ENCODE measurements around the gene TP53.

Gene TP53

DNA sequence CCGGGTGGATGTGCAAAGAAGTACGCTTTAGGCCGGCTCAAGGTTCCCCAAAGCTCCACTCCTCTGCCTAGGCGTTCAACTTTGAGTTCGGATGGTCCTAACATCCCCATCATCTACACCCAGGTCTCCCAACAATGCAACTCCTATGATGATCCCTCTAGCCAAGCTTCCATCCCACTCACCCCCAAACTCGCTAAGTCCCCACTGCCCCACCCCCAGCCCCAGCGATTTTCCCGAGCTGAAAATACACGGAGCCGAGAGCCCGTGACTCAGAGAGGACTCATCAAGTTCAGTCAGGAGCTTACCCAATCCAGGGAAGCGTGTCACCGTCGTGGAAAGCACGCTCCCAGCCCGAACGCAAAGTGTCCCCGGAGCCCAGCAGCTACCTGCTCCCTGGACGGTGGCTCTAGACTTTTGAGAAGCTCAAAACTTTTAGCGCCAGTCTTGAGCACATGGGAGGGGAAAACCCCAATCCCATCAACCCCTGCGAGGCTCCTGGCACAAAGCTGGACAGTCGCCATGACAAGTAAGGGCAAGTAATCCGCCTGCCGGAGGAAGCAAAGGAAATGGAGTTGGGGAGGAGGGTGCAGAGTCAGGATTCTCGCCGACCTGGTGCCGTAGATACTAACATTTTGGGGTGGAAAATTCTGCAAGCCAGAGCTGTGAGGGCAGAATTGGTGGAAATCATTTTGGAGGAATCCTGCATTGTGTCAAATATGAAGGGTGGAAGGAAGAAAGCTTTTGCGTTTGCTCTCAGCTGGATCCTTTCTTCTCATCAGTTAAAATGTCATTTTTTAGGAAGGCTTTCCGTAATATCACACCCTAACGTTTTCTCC, at the start of gene TP53:
TSS of gene TP53 (minus strand) at position 419 of the 836 bp plus-strand sequence. CDS start 10,896 bp downstream, outside the sequence.
- H3K4me3 ChIP-seq (ENCODE audit: low read depth, low read length): peak within 1 kb of the TSS; percentile 99
- no peaks in the 10 kb centered on the region for H3K36me3 ChIP-seq (ENCODE audit: control insufficient read depth, insufficient read depth, low read length)
- peaks cover 10% of the 10 kb centered on the region for H3K4me1 ChIP-seq (ENCODE audit: control insufficient read depth, insufficient read depth, low read length)
- no peaks in the 10 kb centered on the region for H3K27me3 ChIP-seq (ENCODE audit: control insufficient read depth, insufficient read depth, low read length)
- H3K9ac ChIP-seq (ENCODE audit: low read depth, low read length): peak within 1 kb of the TSS; percentile 95
- no peaks in the 10 kb centered on the region for H3K9me3 ChIP-seq (ENCODE audit: control insufficient read depth, insufficient read depth, low read length)

DNA sequence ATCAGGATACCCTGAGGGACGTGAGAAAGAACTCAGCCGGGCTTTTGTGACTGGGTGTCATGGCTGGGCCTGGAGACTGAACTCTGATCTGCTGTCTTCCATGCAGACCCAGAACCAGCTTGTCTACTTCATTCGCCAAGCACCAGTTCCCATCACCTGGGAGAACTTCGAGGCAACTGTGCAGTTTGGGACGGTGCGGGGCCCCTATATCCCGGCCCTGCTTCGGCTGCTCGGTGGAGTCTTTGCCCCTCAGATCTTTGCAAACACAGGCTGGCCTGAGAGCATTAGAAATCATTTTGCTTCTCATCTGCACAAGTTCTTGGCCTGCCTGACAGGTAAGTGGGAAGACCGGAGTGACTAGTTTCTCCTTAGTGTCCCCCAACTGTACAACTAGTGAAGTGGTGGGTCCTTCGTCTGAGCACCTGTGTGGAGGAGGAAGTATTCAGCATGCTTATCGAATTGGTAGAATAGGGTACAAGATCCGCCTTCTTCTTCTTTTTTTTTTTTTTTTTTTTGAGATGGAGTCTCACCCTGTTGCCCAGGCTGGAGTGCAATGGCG, 45.8 kb upstream of the TP53 start:
- Histone ChIP-seq H3K4me1 (ENCODE audit: control insufficient read depth, insufficient read depth, low read length) (no peaks in the 10 kb centered on the region), H3K4me3 (ENCODE audit: low read depth, low read length) (no peak overlapping the region), H3K27me3 (ENCODE audit: control insufficient read depth, insufficient read depth, low read length) (peaks cover 7% of the 10 kb centered on the region), H3K9ac (ENCODE audit: low read depth, low read length) (no peak overlapping the region), H3K36me3 (ENCODE audit: control insufficient read depth, insufficient read depth, low read length) (no peaks in the 10 kb centered on the region), H3K9me3 (ENCODE audit: control insufficient read depth, insufficient read depth, low read length) (no peaks in the 10 kb centered on the region)

- Histone ChIP-seq H3K4me3 (ENCODE audit: low read depth, low read length) (no peak overlapping the region), H3K9me3 (ENCODE audit: control insufficient read depth, insufficient read depth, low read length) (no peaks in the 10 kb centered on the region), H3K4me1 (ENCODE audit: control insufficient read depth, insufficient read depth, low read length) (no peaks in the 10 kb centered on the region), H3K36me3 (ENCODE audit: control insufficient read depth, insufficient read depth, low read length) (no peaks in the 10 kb centered on the region), H3K27me3 (ENCODE audit: control insufficient read depth, insufficient read depth, low read length) (no peaks in the 10 kb centered on the region), H3K9ac (ENCODE audit: low read depth, low read length) (no peak overlapping the region)
Observed at GRCh38 chr17:7729816-7730215, 42.5 kb upstream of the TP53 start.

- Histone ChIP-seq H3K4me1 (ENCODE audit: control insufficient read depth, insufficient read depth, low read length) (no peaks in the 10 kb centered on the region), H3K27me3 (ENCODE audit: control insufficient read depth, insufficient read depth, low read length) (no peaks in the 10 kb centered on the region), H3K9me3 (ENCODE audit: control insufficient read depth, insufficient read depth, low read length) (no peaks in the 10 kb centered on the region), H3K4me3 (ENCODE audit: low read depth, low read length) (no peak overlapping the region), H3K36me3 (ENCODE audit: control insufficient read depth, insufficient read depth, low read length) (no peaks in the 10 kb centered on the region), H3K9ac (ENCODE audit: low read depth, low read length) (no peak overlapping the region)
Observed at GRCh38 chr17:7727886-7728285, 40.6 kb upstream of the TP53 start.

DNA sequence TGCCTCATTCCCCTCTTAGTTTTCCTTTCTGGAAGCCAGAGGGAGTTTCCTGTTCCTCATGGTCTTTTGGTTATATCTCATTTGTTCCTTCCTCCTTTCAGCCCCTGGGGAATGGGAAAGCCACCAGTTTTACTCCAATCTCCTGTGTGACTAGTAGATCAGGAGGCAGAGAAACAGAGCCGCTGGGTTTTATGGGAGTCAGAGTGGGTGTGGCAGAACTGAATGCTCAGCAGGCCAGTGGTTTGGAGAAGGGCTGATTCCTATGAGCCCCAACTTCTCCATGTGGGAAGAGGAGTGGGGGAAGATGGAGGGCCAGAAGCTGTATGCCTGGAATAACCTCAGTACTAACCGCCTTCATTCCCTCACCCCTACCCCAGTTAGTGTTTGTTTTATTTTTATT, 34.3 kb upstream of the TP53 start:
- peaks cover 7% of the 10 kb centered on the region for H3K4me1 ChIP-seq (ENCODE audit: control insufficient read depth, insufficient read depth, low read length)
- no peaks in the 10 kb centered on the region for H3K9me3 ChIP-seq (ENCODE audit: control insufficient read depth, insufficient read depth, low read length)
- H3K36me3 ChIP-seq (ENCODE audit: control insufficient read depth, insufficient read depth, low read length): no peaks in the 10 kb centered on the region
- no peak overlapping the region for H3K9ac ChIP-seq (ENCODE audit: low read depth, low read length)
- H3K27me3 ChIP-seq (ENCODE audit: control insufficient read depth, insufficient read depth, low read length): peaks cover 24% of the 10 kb centered on the region
- no peak overlapping the region for H3K4me3 ChIP-seq (ENCODE audit: low read depth, low read length)

DNA sequence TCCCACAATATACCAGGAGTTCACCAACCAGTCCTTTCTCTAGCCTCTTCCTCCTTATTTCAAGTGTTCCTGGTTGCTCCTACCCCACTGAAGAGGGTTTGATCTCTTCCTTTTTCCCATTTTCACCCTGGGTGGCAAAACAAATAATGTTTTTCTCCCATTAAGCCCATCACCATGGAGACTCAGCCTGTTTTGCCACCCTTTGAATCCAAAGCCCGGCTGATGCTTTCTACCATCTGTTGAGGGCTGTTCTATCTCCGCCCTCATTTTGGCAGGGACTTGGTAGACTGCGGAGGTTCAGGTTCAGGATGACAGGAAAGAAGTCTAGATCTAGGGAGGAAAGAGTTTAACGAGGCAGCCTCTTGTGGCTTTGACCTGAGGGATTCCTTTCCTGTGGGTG, 32.8 kb upstream of the TP53 start:
- H3K36me3 ChIP-seq (ENCODE audit: control insufficient read depth, insufficient read depth, low read length): no peaks in the 10 kb centered on the region
- no peak overlapping the region for H3K4me3 ChIP-seq (ENCODE audit: low read depth, low read length)
- peaks cover 7% of the 10 kb centered on the region for H3K4me1 ChIP-seq (ENCODE audit: control insufficient read depth, insufficient read depth, low read length)
- H3K9ac ChIP-seq (ENCODE audit: low read depth, low read length): no peak overlapping the region
- H3K27me3 ChIP-seq (ENCODE audit: control insufficient read depth, insufficient read depth, low read length): peaks cover 24% of the 10 kb centered on the region
- H3K9me3 ChIP-seq (ENCODE audit: control insufficient read depth, insufficient read depth, low read length): no peaks in the 10 kb centered on the region

GRCh38 chr17:7719661-7720060, 32.4 kb upstream of the TP53 start:
- H3K36me3 ChIP-seq (ENCODE audit: control insufficient read depth, insufficient read depth, low read length): no peaks in the 10 kb centered on the region
- peaks cover 7% of the 10 kb centered on the region for H3K4me1 ChIP-seq (ENCODE audit: control insufficient read depth, insufficient read depth, low read length)
- H3K9ac ChIP-seq (ENCODE audit: low read depth, low read length): no peak overlapping the region
- peaks cover 24% of the 10 kb centered on the region for H3K27me3 ChIP-seq (ENCODE audit: control insufficient read depth, insufficient read depth, low read length)
- H3K9me3 ChIP-seq (ENCODE audit: control insufficient read depth, insufficient read depth, low read length): no peaks in the 10 kb centered on the region
- no peak overlapping the region for H3K4me3 ChIP-seq (ENCODE audit: low read depth, low read length)

GRCh38 chr17:7717756-7718350, 30.6 kb upstream of the TP53 start:
- no peaks in the 10 kb centered on the region for H3K9me3 ChIP-seq (ENCODE audit: control insufficient read depth, insufficient read depth, low read length)
- peaks cover 27% of the 10 kb centered on the region for H3K27me3 ChIP-seq (ENCODE audit: control insufficient read depth, insufficient read depth, low read length)
- H3K36me3 ChIP-seq (ENCODE audit: control insufficient read depth, insufficient read depth, low read length): no peaks in the 10 kb centered on the region
- H3K4me1 ChIP-seq (ENCODE audit: control insufficient read depth, insufficient read depth, low read length): peaks cover 7% of the 10 kb centered on the region
- no peak overlapping the region for H3K9ac ChIP-seq (ENCODE audit: low read depth, low read length)
- H3K4me3 ChIP-seq (ENCODE audit: low read depth, low read length): peak overlapping the region; percentile 68

DNA sequence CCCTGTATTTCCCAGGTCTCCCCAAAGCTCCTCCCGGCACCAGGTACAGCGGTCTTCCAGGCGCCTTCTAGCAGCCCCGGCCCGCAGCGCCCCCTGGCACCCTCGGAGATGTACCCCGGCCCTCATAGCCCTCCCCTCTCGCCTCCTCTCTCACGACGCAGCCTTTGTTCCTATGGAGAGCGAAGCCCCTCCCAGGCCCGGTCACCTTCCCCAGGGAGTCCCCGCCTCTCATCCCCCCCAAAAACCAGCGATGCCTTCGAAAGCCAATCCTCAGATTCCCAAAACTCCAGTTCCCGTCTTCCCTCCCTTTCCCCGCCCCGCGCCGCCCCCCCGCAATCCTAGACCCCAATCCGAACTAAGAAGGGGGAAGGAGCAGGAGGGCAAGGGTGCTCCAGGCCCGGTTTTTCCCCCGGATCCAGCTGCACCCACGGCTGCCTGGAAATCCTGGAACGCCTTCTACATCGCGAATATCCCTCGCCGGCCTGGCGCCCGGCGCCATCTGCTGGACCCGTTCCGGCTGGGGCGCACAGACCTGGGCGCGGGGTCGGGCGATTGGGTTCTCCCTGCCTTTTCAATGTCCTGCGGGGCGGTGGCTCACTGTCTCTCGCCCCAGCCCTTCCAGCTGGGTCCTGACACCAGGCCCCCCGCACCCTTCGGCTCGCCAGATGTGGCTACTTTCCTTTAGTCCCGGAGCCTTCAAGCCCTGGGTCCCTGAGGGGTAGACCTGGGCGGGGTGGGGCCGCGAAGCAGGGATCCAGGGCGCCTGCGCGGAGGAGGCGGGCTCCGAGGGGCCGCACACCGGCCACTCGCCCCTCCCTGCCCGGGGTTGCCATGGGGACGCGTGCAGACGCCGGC, 29.8 kb upstream of the TP53 start, which contains the start of gene DNAH2:
TSS of gene DNAH2 (plus strand) at position 844 of the 855 bp plus-strand sequence. CDS start 1,991 bp downstream, outside the sequence.
- Histone ChIP-seq H3K36me3 (ENCODE audit: control insufficient read depth, insufficient read depth, low read length) (no peaks in the 10 kb centered on the region), H3K27me3 (ENCODE audit: control insufficient read depth, insufficient read depth, low read length) (peaks cover 32% of the 10 kb centered on the region), H3K4me3 (ENCODE audit: low read depth, low read length) (peak within 1 kb of the TSS; percentile 68), H3K4me1 (ENCODE audit: control insufficient read depth, insufficient read depth, low read length) (peaks cover 11% of the 10 kb centered on the region), H3K9ac (ENCODE audit: low read depth, low read length) (peak within 1 kb of the TSS; percentile 73), H3K9me3 (ENCODE audit: control insufficient read depth, insufficient read depth, low read length) (no peaks in the 10 kb centered on the region)

- peak overlapping the region; percentile 68 for H3K4me3 ChIP-seq (ENCODE audit: low read depth, low read length)
- H3K9ac ChIP-seq (ENCODE audit: low read depth, low read length): no peak overlapping the region
Observed at GRCh38 chr17:7715936-7716886, 28.9 kb upstream of the TP53 start.

More at GRCh38 chr17:7715936-7716886, 28.9 kb upstream of the TP53 start:
- Histone ChIP-seq H3K4me1 (ENCODE audit: control insufficient read depth, insufficient read depth, low read length) (peaks cover 16% of the 10 kb centered on the region), H3K9me3 (ENCODE audit: control insufficient read depth, insufficient read depth, low read length) (no peaks in the 10 kb centered on the region), H3K36me3 (ENCODE audit: control insufficient read depth, insufficient read depth, low read length) (no peaks in the 10 kb centered on the region), H3K27me3 (ENCODE audit: control insufficient read depth, insufficient read depth, low read length) (peaks cover 39% of the 10 kb centered on the region)
